ENCODE measurements around the gene CEP120.
"Not testable (repeated sequence)": the region's sequence is repeated elsewhere in the genome, so short reads cannot be mapped to it uniquely, and the experiment has no call there.

Gene CEP120

GRCh38 chr5:123440456-123441181 is 17.4 kb upstream of the CEP120 start:
- H3K4me3 ChIP-seq: no peak overlapping the region
- H3K27ac ChIP-seq: no peak overlapping the region

- Histone ChIP-seq H3K4me3 (no peak overlapping the region), H3K27ac (no peak overlapping the region)
These were observed 16.5 kb upstream of the CEP120 start for GRCh38 chr5:123439709-123440108.

- H3K27ac ChIP-seq: no peak overlapping the region
- H3K4me3 ChIP-seq: no peak overlapping the region
These were observed 15.7 kb upstream of the CEP120 start for GRCh38 chr5:123438902-123439301.

- no peak overlapping the region for H3K27ac ChIP-seq
These were observed 15.0 kb upstream of the CEP120 start for GRCh38 chr5:123438244-123438643.

GRCh38 chr5:123436201-123436600 is 13.0 kb upstream of the CEP120 start:
- H3K27ac ChIP-seq: no peak overlapping the region
- H3K4me3 ChIP-seq: no peak overlapping the region

More at GRCh38 chr5:123438244-123438643, 15.0 kb upstream of the CEP120 start:
- H3K4me3 ChIP-seq: no peak overlapping the region

GRCh38 chr5:123434796-123435195 is 11.6 kb upstream of the CEP120 start:
- Histone ChIP-seq H3K27ac (no peak overlapping the region), H3K4me3 (no peak overlapping the region)

GRCh38 chr5:123433596-123433995 is 10.4 kb upstream of the CEP120 start:
- Histone ChIP-seq H3K27ac (no peak overlapping the region), H3K4me3 (no peak overlapping the region)

GRCh38 chr5:123430441-123430840 is 7.2 kb upstream of the CEP120 start:
- H3K27ac ChIP-seq: peak overlapping the region in 4 of 21 experiments; percentile 16 to 80 (median 56)
- H3K4me3 ChIP-seq: peak overlapping the region in 4 of 7 experiments; percentile 10 to 32 (median 27)

GRCh38 chr5:123429993-123430392 is 6.8 kb upstream of the CEP120 start:
- Histone ChIP-seq H3K4me3 (peak overlapping the region in 3 of 7 experiments; percentile 24 to 32 (median 30)), H3K27ac (peak overlapping the region in 5 of 21 experiments; percentile 4 to 80 (median 55))

GRCh38 chr5:123429221-123429954 is 6.2 kb upstream of the CEP120 start:
- Histone ChIP-seq H3K27ac (peak overlapping the region in 3 of 21 experiments; percentile 4 to 78 (median 12)), H3K4me3 (no peak overlapping the region)

GRCh38 chr5:123428521-123429220 is 5.5 kb upstream of the CEP120 start:
- Histone ChIP-seq H3K4me3 (no peak overlapping the region), H3K27ac (peak overlapping the region in 3 of 21 experiments; percentile 4 to 78 (median 12))

GRCh38 chr5:123427281-123427680 is 4.1 kb upstream of the CEP120 start:
- Histone ChIP-seq H3K4me3 (no peak overlapping the region), H3K27ac (no peak overlapping the region)

- no peak overlapping the region for H3K27ac ChIP-seq
- H3K4me3 ChIP-seq: no peak overlapping the region
These were observed 2.2 kb upstream of the CEP120 start for GRCh38 chr5:123425431-123425830.

GRCh38 chr5:123422433-123423277 is 548 bp downstream of the CEP120 start:
- peak overlapping the region; percentile 65 to 93 (median 79) for H3K4me3 ChIP-seq
- H3K27ac ChIP-seq: peak overlapping the region; percentile 82 to 97 (median 92)

GRCh38 chr5:123421773-123422172 is 1.4 kb downstream of the CEP120 start:
- Histone ChIP-seq H3K4me3 (peak overlapping the region in 6 of 7 experiments; percentile 65 to 93 (median 76)), H3K27ac (peak overlapping the region in 2 of 21 experiments; percentile 92)

- Histone ChIP-seq H3K4me3 (no peak overlapping the region), H3K27ac (no peak overlapping the region)
These were observed 8.2 kb downstream of the CEP120 start for GRCh38 chr5:123414974-123415373.

- no peak overlapping the region for H3K27ac ChIP-seq
- no peak overlapping the region for H3K4me3 ChIP-seq
These were observed 11.0 kb downstream of the CEP120 start for GRCh38 chr5:123412206-123412605.

- not testable (repeated sequence) for H3K4me3 ChIP-seq, H3K27ac ChIP-seq
These were observed 21.2 kb downstream of the CEP120 start for GRCh38 chr5:123401999-123402398.

- no peak overlapping the region for H3K4me3 ChIP-seq
- H3K27ac ChIP-seq: no peak overlapping the region
These were observed 21.9 kb downstream of the CEP120 start for GRCh38 chr5:123401320-123401719.

Data from skin epidermis (tissue), 12 donors.